Lower leg skin (tissue), 4 donors: ENCODE data around the gene THBS2. TPM values are rescaled to one million over a fixed set of nuclear protein-coding genes. Genes with fewer than 3 reads are reported as not detected.
"Not testable (repeated sequence)": the region's sequence is repeated elsewhere in the genome, so short reads cannot be mapped to it uniquely, and the experiment has no call there.

Experiments
- DNase-seq, 2 donors: peaks; one replicate each; pipeline ENCODE4 v3.0.0-alpha.2; 2019; ENCODE audit warnings: low spot score in 2 of 2
- H3K4me3 ChIP-seq: fragments of 200-600 bp; sonication (generic); 2 replicates; pipeline ENCODE4 v1.5.1; 2017; ENCODE audit warnings: mild to moderate bottlenecking, low read depth; ENCODE audit not compliant: poor library complexity, severe bottlenecking
- CTCF ChIP-seq, 3 donors: fragments of 450-650 bp; IDR thresholded peaks; one replicate each; pipeline ENCODE4 v1.5.1; 2016; ENCODE audit warnings: antibody characterized with exemption in 3 of 3, mild to moderate bottlenecking in 3 of 3, moderate library complexity in 2 of 3
- POLR2A ChIP-seq, 2 donors: fragments of 450-650 bp; IDR thresholded peaks; one replicate each; pipeline ENCODE4 v1.6.1; 2016 to 2017; ENCODE audit warnings: antibody characterized with exemption in 2 of 2, mild to moderate bottlenecking in 1 of 2, moderate library complexity in 1 of 2
- WGBS, 2 donors: methylation state at CpG; one replicate each; pipeline ENCODE4 v1.1.5; 2018; 5-methylcytosine and 5-hydroxymethylcytosine counted together
- intact Hi-C: fragments of 100-400 bp; cut with DNase I; formaldehyde crosslinking; loops from one replicate; pipeline ENCODE4 v1.15.0; 2023; ENCODE audit warnings: low total_unique reads
- total RNA-seq, 4 donors: library from RNA; depleted of rRNA; stranded (reverse); fragments of >200 nt; gene quantifications; one replicate each; pipeline ENCODE4 v1.1.0, GENCODE V29; 2016

The THBS2 gene
- total RNA-seq: 100 to 1,000 TPM in 2 of 4 donors, 10 to 100 TPM in 2; 72.1 to 135 (median 103) TPM

- DNase-seq: peak; percentile 65 to 92
Observed at GRCh38 chr6:169253337-169254238, at the start of gene THBS2. THBS2 (minus strand) TSS chr6:169253846; CDS start chr6:169250784, 3,062 bp downstream.

GRCh38 chr6:169302716-169303115 lies 49.1 kb upstream of the THBS2 start:
- no peak overlapping the region for H3K4me3 ChIP-seq
- TF ChIP-seq CTCF (IDR thresholded peaks at IDR 0.05): no peak
- no peak for TF ChIP-seq POLR2A (IDR thresholded peaks at IDR 0.05)
- intact Hi-C loops: no loop called here
- no peak for DNase-seq
- 56 to 64% methylated on average over 3 of the region's 3 CpGs for WGBS, 2 donors

More at GRCh38 chr6:169253337-169254238, at the start of gene THBS2:
- intact Hi-C loops: no loop called here
- TF ChIP-seq POLR2A (IDR thresholded peaks at IDR 0.05) (peak in 1 of 2 donors; percentile 79), CTCF (IDR thresholded peaks at IDR 0.05) (no peak)
- H3K4me3 ChIP-seq: peak within 1 kb of the TSS; percentile 26
- WGBS, 2 donors: 4 to 6% methylated on average over 34 of the region's 34 CpGs

- intact Hi-C loops: no loop called here
- TF ChIP-seq POLR2A (IDR thresholded peaks at IDR 0.05) (no peak), CTCF (IDR thresholded peaks at IDR 0.05) (no peak)
- DNase-seq: peak in 1 of 2 donors; percentile 9
- H3K4me3 ChIP-seq: no peak overlapping the region
Observed at GRCh38 chr6:169302255-169302654, 48.6 kb upstream of the THBS2 start.

GRCh38 chr6:169300916-169301315 lies 47.3 kb upstream of the THBS2 start:
- no peak overlapping the region for H3K4me3 ChIP-seq
- 79 to 80% methylated on average over 4 of the region's 4 CpGs for WGBS, 2 donors
- intact Hi-C loops: no loop called here
- TF ChIP-seq CTCF (IDR thresholded peaks at IDR 0.05) (no peak), POLR2A (IDR thresholded peaks at IDR 0.05) (no peak)
- DNase-seq: no peak

GRCh38 chr6:169298626-169299025 lies 45.0 kb upstream of the THBS2 start:
- DNase-seq: not testable (repeated sequence)

GRCh38 chr6:169296622-169297021 lies 43.0 kb upstream of the THBS2 start:
- intact Hi-C loops: no loop called here
- no peak for TF ChIP-seq POLR2A (IDR thresholded peaks at IDR 0.05)
- no peak for TF ChIP-seq CTCF (IDR thresholded peaks at IDR 0.05)
- 67 to 70% methylated on average over 6 of the region's 6 CpGs for WGBS, 2 donors
- no peak overlapping the region for H3K4me3 ChIP-seq
- DNase-seq: peak in 1 of 2 donors; percentile 13

More at GRCh38 chr6:169298626-169299025, 45.0 kb upstream of the THBS2 start:
- H3K4me3 ChIP-seq, intact Hi-C loops: not testable (repeated sequence)
- 81 to 95% methylated on average over 1 of the region's 1 CpG for WGBS, 2 donors
